Heart left ventricle (tissue), 13 donors: ENCODE results near the gene CCBE1.

Experiments
- CTCF ChIP-seq, 12 donors: fragments of 200-600 bp; sonication (generic) in 4 of 12; IDR thresholded peaks; one replicate each; pipeline versions ENCODE4 v1.5.0 to v1.8.0; 2018 to 2022; ENCODE audit warnings: antibody characterized with exemption in 12 of 12, mild to moderate bottlenecking in 5 of 12
- POLR2A ChIP-seq, 2 donors: fragments of 450-650 bp; IDR thresholded peaks; one replicate each; pipeline ENCODE4 v1.6.1; 2017; ENCODE audit warnings: antibody characterized with exemption in 2 of 2, mild to moderate bottlenecking in 2 of 2, moderate library complexity in 2 of 2
- donor health status: ischemic (EF 13 %, LVEDD 7.1; RV severe dilation, severe dysfunction).
- donor health status: DM: no; HTN: yes; CAD: no.
- donor health status: DM: no; HTN: no; CAD: no.
- donor health status: ischemic (EF 25% LVEDD 6.9; RV normal size, moderate dysfunction).
- donor health status: ischemic (EF 25% LVEDD 5.7; RV mildly dilated, moderate dysfunction).
- donor health status: ischemic (EF 35%, LVEDD 5.7; RV mildly dilated, moderate dysfunction).
- donor health status: nonischemic (EF 11% LVEDD 7.7; RV severe dilation, severe dysfunction).
- donor health status: DM: yes; HTN: yes; CAD: no.
- donor health status: PGD.
- donor health status: ischemic (EF 29% LVEDD 5.4; RV normal size, mild dysfunction).
- donor health status: nonischemic (EF 23%, LVEDD 6.1; RV moderate dilation, normal function).

- TF ChIP-seq CTCF (IDR thresholded peaks at IDR 0.05) (no peak), POLR2A (IDR thresholded peaks at IDR 0.05) (no peak)
Measured at GRCh38 chr18:59646228-59646962, 50.8 kb downstream of the CCBE1 start.
